HFF-Myc (cell line): ENCODE measurements around the gene PPARD.
A peak's percentile ranks its signal among the peaks of the same experiment; 100 is the strongest.
"Not testable (repeated sequence)": the region's sequence is repeated elsewhere in the genome, so short reads cannot be mapped to it uniquely, and the experiment has no call there.

Experiments used
- DNase-seq: peaks from one replicate; pipeline ENCODE4 v3.0.0-alpha.2; 2011; ENCODE audit warnings: low read depth; ENCODE audit errors: extremely low read depth
- H3K4me3 ChIP-seq: replicated peaks from 2 replicates; pipeline ENCODE4 v1.5.1; 2011; ENCODE audit warnings: low read depth, mild to moderate bottlenecking, control low read depth, low read length
- TF ChIP-seq, protein P1 (sequence below): IDR thresholded peaks from 2 replicates; pipeline ENCODE4 v1.5.1; 2012; ENCODE audit warnings: mild to moderate bottlenecking, low read depth, low read length, control low read depth; ENCODE audit errors: missing control alignments

The PPARD gene

GRCh38 chr6:35327349-35328027 is 14.9 kb upstream of the PPARD start:
- DNase-seq, result no peak
- no peak overlapping the region for H3K4me3 ChIP-seq
- TF ChIP-seq, protein P1, sequence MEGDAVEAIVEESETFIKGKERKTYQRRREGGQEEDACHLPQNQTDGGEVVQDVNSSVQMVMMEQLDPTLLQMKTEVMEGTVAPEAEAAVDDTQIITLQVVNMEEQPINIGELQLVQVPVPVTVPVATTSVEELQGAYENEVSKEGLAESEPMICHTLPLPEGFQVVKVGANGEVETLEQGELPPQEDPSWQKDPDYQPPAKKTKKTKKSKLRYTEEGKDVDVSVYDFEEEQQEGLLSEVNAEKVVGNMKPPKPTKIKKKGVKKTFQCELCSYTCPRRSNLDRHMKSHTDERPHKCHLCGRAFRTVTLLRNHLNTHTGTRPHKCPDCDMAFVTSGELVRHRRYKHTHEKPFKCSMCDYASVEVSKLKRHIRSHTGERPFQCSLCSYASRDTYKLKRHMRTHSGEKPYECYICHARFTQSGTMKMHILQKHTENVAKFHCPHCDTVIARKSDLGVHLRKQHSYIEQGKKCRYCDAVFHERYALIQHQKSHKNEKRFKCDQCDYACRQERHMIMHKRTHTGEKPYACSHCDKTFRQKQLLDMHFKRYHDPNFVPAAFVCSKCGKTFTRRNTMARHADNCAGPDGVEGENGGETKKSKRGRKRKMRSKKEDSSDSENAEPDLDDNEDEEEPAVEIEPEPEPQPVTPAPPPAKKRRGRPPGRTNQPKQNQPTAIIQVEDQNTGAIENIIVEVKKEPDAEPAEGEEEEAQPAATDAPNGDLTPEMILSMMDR, result peak; percentile 80

GRCh38 chr6:35328108-35328723 is 14.1 kb upstream of the PPARD start:
- no peak for DNase-seq
- TF ChIP-seq, protein P1, result no peak
- no peak overlapping the region for H3K4me3 ChIP-seq

DNA sequence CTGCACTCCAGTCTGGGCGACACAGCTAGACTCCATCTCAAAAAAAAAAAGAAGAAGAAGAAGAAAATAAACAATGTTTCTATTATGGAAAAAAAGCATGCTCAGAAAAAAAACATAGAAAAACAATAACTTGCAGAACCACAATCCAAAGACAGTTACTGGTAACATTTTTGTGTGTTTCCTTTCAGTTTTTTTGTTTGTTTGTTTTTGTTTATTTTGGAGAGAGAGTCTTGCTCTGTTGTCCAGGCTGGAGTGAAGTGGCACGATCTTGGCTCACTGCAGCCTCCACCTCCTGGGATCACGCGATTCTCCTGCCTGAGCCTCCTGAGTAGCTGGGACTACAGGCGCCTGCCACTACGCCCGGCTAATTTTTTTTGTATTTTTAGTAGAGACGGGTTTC is 13.4 kb upstream of the PPARD start:
- H3K4me3 ChIP-seq, DNase-seq: not testable (repeated sequence)

DNA sequence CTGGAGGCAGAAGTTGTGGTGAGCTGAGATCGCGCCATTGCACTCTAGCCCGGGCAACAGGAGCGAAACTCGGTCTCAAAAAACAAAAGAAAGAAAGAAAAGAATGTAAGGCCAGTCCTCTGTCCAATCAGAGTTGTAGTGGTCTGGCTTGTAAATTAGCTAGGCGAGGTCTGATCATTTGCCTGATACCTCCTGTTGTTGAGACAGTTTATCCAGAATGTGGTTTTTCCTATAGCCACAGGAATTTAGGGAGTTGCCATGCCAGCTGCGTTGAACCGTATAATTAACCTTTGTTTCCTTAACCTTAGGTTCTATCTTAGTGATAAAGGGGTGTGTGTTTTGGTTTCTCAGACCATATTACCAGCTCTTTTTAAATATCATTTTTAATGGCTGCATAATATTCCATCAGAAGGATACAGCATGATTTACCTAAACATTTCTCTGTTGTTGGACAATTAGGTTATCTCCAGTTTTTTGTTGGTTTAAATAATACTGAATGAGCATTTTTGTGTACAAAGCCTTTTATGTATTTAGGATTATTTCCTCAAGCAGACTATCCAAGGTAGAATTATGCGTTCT is 11.7 kb upstream of the PPARD start:
- no peak overlapping the region for H3K4me3 ChIP-seq
- TF ChIP-seq, protein P1, result no peak
- no peak for DNase-seq

DNA sequence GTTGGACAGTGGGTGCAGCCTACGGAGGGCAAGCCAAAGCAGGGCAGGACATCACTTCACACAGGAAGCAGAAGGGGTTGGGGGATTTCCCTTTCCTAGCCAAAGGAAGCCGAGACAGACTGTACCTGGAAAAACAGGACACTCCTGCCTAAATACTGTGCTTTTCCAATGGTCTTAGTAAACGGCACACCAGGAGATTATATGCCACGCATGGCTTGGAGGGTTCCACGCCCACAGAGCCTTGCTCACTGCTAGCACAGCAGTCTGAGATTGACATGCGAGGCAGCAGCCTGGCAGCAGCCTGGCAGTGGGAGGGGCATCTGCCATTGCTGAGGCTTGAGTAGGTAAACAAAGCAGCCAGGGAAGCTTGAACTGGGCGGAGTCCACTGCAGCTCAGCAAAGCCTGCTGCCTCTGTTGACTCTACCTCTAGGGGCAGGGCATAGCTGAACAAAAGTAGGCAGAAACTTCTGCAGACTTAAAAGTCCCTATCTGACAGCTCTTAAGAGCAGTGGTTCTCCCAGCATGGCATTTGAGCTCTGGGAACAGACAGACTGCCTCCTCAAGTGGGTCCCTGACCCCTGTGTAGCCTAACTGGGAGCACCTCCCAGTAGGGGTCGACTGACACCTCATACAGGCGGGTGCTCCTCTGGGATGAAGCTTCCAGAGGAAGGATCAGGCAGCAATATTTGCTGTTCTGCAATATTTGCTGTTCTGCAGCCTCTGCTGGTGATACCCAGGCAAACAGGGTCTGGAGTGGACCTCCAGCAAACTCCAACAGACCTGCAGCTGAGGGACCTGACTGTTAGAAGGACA is 10.1 kb upstream of the PPARD start:
- DNase-seq, H3K4me3 ChIP-seq: not testable (repeated sequence)
- TF ChIP-seq, protein P1, result peak; percentile 9

DNA sequence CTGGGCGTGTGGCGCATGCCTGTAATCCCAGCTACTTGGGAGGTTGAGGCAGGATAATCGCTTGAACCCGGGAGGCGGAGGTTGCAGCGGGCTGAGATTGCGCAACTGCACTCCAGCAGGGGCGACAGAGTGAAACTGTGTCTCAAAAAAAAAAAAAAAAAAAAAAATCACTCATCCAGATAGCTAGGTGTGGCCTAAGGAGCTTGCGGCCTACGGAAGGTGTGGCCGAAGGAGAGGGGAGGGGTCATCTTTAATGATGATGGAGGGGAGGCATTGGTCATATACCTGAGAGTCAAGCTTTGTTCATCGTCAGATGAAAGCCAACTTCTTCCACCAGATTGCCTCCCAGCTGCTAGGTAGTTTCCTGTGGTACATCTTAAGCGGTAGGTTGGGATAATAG is 801 bp upstream of the PPARD start:
- TF ChIP-seq, protein P1, result no peak
- no peak overlapping the region for H3K4me3 ChIP-seq
- no peak for DNase-seq

DNA sequence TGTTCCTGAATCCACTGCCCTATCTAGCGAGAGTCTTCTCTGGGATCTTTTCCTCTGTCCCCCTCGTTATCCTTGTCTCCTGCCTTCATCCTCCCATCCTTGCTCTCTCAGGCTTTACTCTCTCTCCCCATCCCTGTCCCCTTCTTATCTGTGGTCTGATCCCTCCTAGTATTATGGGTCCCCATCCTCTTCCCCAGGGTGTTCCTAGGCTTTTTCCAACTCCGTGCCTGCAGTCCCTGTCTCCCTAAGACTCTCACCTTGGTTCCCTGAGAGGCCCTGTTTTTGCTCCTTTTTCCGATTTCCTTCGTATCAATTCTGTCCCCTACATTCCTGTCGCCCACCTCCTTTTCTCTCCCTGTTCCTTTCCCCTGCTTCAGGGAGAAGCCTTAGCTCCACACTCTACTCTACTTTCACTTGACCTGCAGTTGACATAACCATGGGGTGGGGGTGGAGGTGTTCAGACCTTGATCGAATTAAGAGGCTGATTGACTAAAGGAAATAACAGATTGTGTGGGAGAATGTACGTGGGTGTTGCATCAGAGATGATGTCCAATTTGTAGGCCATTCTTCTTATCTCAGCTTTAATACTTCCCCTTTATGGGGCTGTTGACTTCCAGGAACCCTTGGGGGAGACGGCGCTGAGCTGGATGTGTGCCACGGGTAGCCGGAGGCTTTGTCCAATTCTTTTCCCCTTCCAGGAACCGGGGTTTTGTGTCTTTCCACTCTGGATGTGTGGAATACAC is 905 bp downstream of the PPARD start:
- H3K4me3 ChIP-seq, result peak overlapping the region; percentile 73
- DNase-seq, result no peak
- TF ChIP-seq, protein P1, result no peak
